K562 (cell line): ENCODE measurements around the gene HDC. TPM values are rescaled to one million over a fixed set of nuclear protein-coding genes. Genes with fewer than 3 reads are reported as not detected.
A peak's percentile ranks its signal among the peaks of the same experiment; 100 is the strongest.

Experiments
- GATA2 ChIP-seq: sonication (generic); formaldehyde crosslinking; IDR thresholded peaks from 2 replicates; pipeline ENCODE4 v1.4.0; 2020; ENCODE audit warnings: mild to moderate bottlenecking, missing genetic modification reagents
- GTF2A2 ChIP-seq: IDR thresholded peaks from 2 replicates; pipeline ENCODE4 v1.6.1; 2016; ENCODE audit warnings: mild to moderate bottlenecking, missing genetic modification characterization, missing compliant biosample characterization
- MBD2 ChIP-seq: sonication (generic); IDR thresholded peaks from 2 replicates; pipeline ENCODE4 v1.6.1; 2016; ENCODE audit warnings: low read depth, borderline replicate concordance
- SPI1 ChIP-seq: IDR thresholded peaks from 2 replicates; pipeline ENCODE4 v1.6.1; 2011; ENCODE audit warnings: low read depth, low read length, control low read depth, borderline replicate concordance
- U2AF1 ChIP-seq: fragments of 200-400 bp; formaldehyde crosslinking; optimal IDR thresholded peaks from 2 replicates; pipeline ENCODE3; 2017; ENCODE audit warnings: mild to moderate bottlenecking, low read depth, low read length, moderate library complexity
- XRCC5 ChIP-seq: fragments of 200-400 bp; formaldehyde crosslinking; IDR thresholded peaks from 2 replicates; pipeline ENCODE4 v1.6.1; 2017; ENCODE audit warnings: low read depth, mild to moderate bottlenecking, low read length
- ZNF121 ChIP-seq: sonication (generic); formaldehyde crosslinking; conservative IDR thresholded peaks from 2 replicates; pipeline ENCODE4 v1.8.0; 2022; ENCODE audit warnings: missing genetic modification reagents
- ZNF408 ChIP-seq: fragments of 250-450 bp; sonication (Bioruptor Pico); IDR thresholded peaks from 2 replicates; pipeline ENCODE4 v1.4.0; 2020; ENCODE audit warnings: low read depth, mild to moderate bottlenecking, moderate library complexity
- polyA plus RNA-seq, 8 experiments: library from polyadenylated mRNA; depleted of rRNA in 4 of 8; stranded (reverse) in 5 of 8; unstranded in 3 of 8; fragments of >200 nt; fragmentation: Nextera tagmentation in 2 of 8; fragmentation: Illumina TruSeq in 1 of 8; extraction: Ambion mirVana in 2 of 8; extraction: Trizol in 1 of 8; gene quantifications; 2 replicates each; pipeline versions ENCODE4 v1.2.1 to v1.2.3, GENCODE V29; 2011 to 2014; ENCODE audit warnings: inconsistent platforms in 1 of 8, missing spikeins in 1 of 8
- total RNA-seq, 7 experiments: library from RNA; depleted of rRNA in 6 of 7; stranded (reverse); fragments of >200 nt in 6 of 7; fragmentation: Illumina TruSeq in 2 of 7; extraction: Trizol in 2 of 7; gene quantifications; 2 replicates each; pipeline versions ENCODE4 v1.2.1 to v1.2.3, GENCODE V29; 2011 to 2021; ENCODE audit warnings: low replicate concordance in 1 of 7
- TF ChIP-seq, protein P1 (sequence below), 2 experiments: IDR thresholded peaks; 2 replicates each; pipeline ENCODE4 v1.6.1; 2012; ENCODE audit warnings: improper control_type of control experiment in 2 of 2, low read depth in 2 of 2, low read length in 2 of 2, borderline replicate concordance in 1 of 2
- TF ChIP-seq, protein P2 (sequence below): fragments of 250-450 bp; sonication (Bioruptor Pico); IDR thresholded peaks from 2 replicates; pipeline ENCODE4 v1.5.1; 2021; ENCODE audit warnings: mild to moderate bottlenecking
- TF ChIP-seq, protein P3 (sequence below): IDR thresholded peaks from 2 replicates; pipeline ENCODE4 v1.6.1; 2011; ENCODE audit not compliant: insufficient read length; ENCODE audit errors: extremely low read depth
- TF ChIP-seq, protein P4 (sequence below), 2 experiments: IDR thresholded peaks in 1 of 2; conservative IDR thresholded peaks in 1 of 2; 2 replicates each; pipeline ENCODE4 v1.6.1; 2016; ENCODE audit warnings: low read depth in 2 of 2, mild to moderate bottlenecking in 1 of 2, missing compliant biosample characterization in 1 of 2, missing genetic modification characterization in 1 of 2, moderate library complexity in 1 of 2

HDC gene
- total and polyA plus RNA-seq, 9 of the 15 experiments (the other 6 are each of a cell fraction or from before 2014, with no cell fraction given) = 0.26 to 5.3 (median 0.99) TPM

DNA sequence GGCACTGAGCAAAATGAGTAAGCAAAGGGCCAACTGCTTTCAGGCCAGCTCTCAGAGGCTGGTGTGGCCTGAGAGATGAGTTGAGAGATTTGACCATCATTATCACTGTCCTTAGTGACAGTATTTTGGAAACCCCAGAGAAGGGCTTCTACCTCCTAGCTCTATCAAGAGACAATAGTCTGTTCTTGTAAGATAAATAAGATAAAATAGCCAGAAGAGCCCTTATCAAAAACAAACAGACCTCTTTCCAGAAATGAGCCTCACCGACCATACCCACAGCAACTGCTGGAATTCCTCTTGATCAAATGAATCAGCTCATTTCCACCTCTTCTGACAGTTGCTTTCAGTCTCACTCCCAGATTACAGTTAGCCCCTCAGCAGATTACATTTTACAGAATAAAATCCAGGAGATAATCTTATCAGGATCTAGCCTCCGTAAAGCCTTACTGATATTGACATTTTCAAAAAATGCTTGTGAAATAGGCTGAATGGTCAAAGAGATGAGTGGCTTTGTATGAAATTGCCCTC is 4.5 kb downstream of the HDC start (continued):
- TF ChIP-seq, protein P1, sequence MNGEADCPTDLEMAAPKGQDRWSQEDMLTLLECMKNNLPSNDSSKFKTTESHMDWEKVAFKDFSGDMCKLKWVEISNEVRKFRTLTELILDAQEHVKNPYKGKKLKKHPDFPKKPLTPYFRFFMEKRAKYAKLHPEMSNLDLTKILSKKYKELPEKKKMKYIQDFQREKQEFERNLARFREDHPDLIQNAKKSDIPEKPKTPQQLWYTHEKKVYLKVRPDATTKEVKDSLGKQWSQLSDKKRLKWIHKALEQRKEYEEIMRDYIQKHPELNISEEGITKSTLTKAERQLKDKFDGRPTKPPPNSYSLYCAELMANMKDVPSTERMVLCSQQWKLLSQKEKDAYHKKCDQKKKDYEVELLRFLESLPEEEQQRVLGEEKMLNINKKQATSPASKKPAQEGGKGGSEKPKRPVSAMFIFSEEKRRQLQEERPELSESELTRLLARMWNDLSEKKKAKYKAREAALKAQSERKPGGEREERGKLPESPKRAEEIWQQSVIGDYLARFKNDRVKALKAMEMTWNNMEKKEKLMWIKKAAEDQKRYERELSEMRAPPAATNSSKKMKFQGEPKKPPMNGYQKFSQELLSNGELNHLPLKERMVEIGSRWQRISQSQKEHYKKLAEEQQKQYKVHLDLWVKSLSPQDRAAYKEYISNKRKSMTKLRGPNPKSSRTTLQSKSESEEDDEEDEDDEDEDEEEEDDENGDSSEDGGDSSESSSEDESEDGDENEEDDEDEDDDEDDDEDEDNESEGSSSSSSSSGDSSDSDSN (IDR thresholded peaks at IDR 0.05; ENCODE audit: borderline replicate concordance in 1 of 2, low read depth in 2 of 2, low read length in 2 of 2) = no peak
- TF ChIP-seq GATA2 (CRISPR knock-in tag) = peak; percentile 74
- TF ChIP-seq ZNF408 = no peak
- no peak for TF ChIP-seq ZNF121
- TF ChIP-seq, protein P2, sequence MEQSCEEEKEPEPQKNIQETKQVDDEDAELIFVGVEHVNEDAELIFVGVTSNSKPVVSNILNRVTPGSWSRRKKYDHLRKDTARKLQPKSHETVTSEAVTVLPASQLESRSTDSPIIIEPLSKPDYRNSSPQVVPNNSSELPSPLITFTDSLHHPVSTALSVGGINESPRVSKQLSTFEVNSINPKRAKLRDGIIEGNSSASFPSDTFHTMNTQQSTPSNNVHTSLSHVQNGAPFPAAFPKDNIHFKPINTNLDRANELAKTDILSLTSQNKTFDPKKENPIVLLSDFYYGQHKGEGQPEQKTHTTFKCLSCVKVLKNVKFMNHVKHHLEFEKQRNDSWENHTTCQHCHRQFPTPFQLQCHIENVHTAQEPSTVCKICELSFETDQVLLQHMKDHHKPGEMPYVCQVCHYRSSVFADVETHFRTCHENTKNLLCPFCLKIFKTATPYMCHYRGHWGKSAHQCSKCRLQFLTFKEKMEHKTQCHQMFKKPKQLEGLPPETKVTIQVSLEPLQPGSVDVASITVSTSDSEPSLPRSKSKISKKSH = no peak
- TF ChIP-seq, protein P3, sequence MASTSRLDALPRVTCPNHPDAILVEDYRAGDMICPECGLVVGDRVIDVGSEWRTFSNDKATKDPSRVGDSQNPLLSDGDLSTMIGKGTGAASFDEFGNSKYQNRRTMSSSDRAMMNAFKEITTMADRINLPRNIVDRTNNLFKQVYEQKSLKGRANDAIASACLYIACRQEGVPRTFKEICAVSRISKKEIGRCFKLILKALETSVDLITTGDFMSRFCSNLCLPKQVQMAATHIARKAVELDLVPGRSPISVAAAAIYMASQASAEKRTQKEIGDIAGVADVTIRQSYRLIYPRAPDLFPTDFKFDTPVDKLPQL = no peak
- TF ChIP-seq U2AF1 = no peak
- no peak for TF ChIP-seq XRCC5
- no peak for TF ChIP-seq GTF2A2 (tag)
- TF ChIP-seq SPI1 = no peak
- no peak for TF ChIP-seq MBD2
- TF ChIP-seq, protein P4, sequence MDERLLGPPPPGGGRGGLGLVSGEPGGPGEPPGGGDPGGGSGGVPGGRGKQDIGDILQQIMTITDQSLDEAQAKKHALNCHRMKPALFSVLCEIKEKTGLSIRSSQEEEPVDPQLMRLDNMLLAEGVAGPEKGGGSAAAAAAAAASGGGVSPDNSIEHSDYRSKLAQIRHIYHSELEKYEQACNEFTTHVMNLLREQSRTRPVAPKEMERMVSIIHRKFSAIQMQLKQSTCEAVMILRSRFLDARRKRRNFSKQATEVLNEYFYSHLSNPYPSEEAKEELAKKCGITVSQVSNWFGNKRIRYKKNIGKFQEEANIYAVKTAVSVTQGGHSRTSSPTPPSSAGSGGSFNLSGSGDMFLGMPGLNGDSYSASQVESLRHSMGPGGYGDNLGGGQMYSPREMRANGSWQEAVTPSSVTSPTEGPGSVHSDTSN (CRISPR knock-in tag; IDR thresholded peaks at IDR 0.05; ENCODE audit: low read depth) = no peak
- TF ChIP-seq, protein P4 (tag; conservative IDR thresholded peaks at IDR 0.05; ENCODE audit: low read depth) = peak; percentile 85
